ENCODE results near the gene PEX11B.

DNA sequence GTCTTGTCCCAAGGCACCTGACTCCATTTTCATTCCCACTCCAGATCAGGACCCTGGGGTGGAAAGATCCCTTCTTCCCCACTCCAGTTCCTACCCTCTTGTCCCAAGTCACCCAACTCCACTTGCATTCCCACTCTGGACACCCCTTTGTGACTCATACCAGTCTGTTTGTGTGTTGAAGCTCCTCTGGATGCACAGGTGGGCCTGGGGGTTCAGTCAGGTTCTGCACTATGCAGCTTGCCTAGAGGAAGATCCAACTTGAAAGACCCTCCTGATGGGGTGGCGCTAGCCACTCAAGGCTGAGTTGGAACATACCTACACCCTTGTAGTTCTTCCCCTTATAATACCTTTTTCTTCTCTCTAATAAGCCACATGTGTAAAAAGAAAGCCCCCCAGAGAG is 23.0 kb downstream of the PEX11B start:
- TF ChIP-seq EZH2phosphoT487 (IDR thresholded peaks at IDR 0.05; ENCODE audit: low read length) (no peak), EZH2 (optimal IDR thresholded peaks at IDR 0.05; ENCODE audit: low read depth, low read length) (no peak)
- TF ChIP-seq, protein P1, sequence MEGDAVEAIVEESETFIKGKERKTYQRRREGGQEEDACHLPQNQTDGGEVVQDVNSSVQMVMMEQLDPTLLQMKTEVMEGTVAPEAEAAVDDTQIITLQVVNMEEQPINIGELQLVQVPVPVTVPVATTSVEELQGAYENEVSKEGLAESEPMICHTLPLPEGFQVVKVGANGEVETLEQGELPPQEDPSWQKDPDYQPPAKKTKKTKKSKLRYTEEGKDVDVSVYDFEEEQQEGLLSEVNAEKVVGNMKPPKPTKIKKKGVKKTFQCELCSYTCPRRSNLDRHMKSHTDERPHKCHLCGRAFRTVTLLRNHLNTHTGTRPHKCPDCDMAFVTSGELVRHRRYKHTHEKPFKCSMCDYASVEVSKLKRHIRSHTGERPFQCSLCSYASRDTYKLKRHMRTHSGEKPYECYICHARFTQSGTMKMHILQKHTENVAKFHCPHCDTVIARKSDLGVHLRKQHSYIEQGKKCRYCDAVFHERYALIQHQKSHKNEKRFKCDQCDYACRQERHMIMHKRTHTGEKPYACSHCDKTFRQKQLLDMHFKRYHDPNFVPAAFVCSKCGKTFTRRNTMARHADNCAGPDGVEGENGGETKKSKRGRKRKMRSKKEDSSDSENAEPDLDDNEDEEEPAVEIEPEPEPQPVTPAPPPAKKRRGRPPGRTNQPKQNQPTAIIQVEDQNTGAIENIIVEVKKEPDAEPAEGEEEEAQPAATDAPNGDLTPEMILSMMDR (IDR thresholded peaks at IDR 0.05; ENCODE audit: low read length), result no peak

Data from MM.1S (cell line).